ENCODE data around the gene NXPE1.

Gene NXPE1

GRCh38 chr11:114586797-114587196, 27.1 kb upstream of the NXPE1 start:
- Histone ChIP-seq H3K27me3 (ENCODE audit: insufficient read depth, poor library complexity, severe bottlenecking) (no peaks in the 10 kb centered on the region), H3K4me3 (replicated peaks; ENCODE audit: insufficient read depth, low read length) (no peak overlapping the region), H3K27ac (replicated peaks) (no peak overlapping the region)
- TF ChIP-seq, protein P1, sequence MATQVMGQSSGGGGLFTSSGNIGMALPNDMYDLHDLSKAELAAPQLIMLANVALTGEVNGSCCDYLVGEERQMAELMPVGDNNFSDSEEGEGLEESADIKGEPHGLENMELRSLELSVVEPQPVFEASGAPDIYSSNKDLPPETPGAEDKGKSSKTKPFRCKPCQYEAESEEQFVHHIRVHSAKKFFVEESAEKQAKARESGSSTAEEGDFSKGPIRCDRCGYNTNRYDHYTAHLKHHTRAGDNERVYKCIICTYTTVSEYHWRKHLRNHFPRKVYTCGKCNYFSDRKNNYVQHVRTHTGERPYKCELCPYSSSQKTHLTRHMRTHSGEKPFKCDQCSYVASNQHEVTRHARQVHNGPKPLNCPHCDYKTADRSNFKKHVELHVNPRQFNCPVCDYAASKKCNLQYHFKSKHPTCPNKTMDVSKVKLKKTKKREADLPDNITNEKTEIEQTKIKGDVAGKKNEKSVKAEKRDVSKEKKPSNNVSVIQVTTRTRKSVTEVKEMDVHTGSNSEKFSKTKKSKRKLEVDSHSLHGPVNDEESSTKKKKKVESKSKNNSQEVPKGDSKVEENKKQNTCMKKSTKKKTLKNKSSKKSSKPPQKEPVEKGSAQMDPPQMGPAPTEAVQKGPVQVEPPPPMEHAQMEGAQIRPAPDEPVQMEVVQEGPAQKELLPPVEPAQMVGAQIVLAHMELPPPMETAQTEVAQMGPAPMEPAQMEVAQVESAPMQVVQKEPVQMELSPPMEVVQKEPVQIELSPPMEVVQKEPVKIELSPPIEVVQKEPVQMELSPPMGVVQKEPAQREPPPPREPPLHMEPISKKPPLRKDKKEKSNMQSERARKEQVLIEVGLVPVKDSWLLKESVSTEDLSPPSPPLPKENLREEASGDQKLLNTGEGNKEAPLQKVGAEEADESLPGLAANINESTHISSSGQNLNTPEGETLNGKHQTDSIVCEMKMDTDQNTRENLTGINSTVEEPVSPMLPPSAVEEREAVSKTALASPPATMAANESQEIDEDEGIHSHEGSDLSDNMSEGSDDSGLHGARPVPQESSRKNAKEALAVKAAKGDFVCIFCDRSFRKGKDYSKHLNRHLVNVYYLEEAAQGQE (IDR thresholded peaks at IDR 0.05; ENCODE audit: insufficient replicate concordance, low read depth) = no peak
- TF ChIP-seq CTCF (IDR thresholded peaks at IDR 0.05; ENCODE audit: insufficient read depth, low read length) (no peak), GABPA (IDR thresholded peaks at IDR 0.05; ENCODE audit: low read depth) (no peak), SPI1 (IDR thresholded peaks at IDR 0.05; ENCODE audit: borderline replicate concordance, low read depth) (no peak), POLR2AphosphoS5 (IDR thresholded peaks at IDR 0.05; ENCODE audit: low read depth) (no peak)
- DNase-seq (ENCODE audit: low read depth in 1 of 2, low spot score in 1 of 2) = no peak

DNA sequence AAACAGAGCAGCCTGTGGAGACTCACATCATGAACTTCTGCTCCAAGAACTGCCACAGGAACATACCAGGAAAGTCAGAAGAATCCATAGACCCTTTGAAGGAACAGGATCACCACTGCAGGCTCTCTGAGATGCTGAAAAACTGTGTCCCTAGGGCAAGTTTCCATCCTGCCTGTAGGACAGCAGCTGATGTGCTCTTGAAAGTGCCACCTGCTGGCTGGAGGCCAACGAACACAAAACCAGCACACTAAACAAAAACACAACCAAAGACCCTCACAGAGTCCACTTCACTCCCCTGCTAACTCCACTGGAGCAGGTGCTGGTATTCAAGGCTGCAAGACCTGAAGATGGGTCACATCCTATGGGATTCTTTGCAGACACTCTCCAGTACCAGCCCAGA, 12.0 kb upstream of the NXPE1 start:
- Histone ChIP-seq H3K27ac (replicated peaks) (no peak overlapping the region), H3K27me3 (ENCODE audit: insufficient read depth, poor library complexity, severe bottlenecking) (peaks cover 3% of the 10 kb centered on the region), H3K4me3 (replicated peaks; ENCODE audit: insufficient read depth, low read length) (no peak overlapping the region)
- TF ChIP-seq CTCF (IDR thresholded peaks at IDR 0.05; ENCODE audit: insufficient read depth, low read length) (no peak), GABPA (IDR thresholded peaks at IDR 0.05; ENCODE audit: low read depth) (no peak), SPI1 (IDR thresholded peaks at IDR 0.05; ENCODE audit: borderline replicate concordance, low read depth) (no peak), POLR2AphosphoS5 (IDR thresholded peaks at IDR 0.05; ENCODE audit: low read depth) (no peak)
- TF ChIP-seq, protein P1 (IDR thresholded peaks at IDR 0.05; ENCODE audit: insufficient replicate concordance, low read depth) = no peak
- DNase-seq (ENCODE audit: low read depth in 1 of 2, low spot score in 1 of 2) = no peak

- Histone ChIP-seq H3K4me3 (replicated peaks; ENCODE audit: insufficient read depth, low read length) (no peak overlapping the region), H3K27ac (replicated peaks) (no peak overlapping the region), H3K27me3 (ENCODE audit: insufficient read depth, poor library complexity, severe bottlenecking) (peaks cover 3% of the 10 kb centered on the region)
- DNase-seq (ENCODE audit: low read depth in 1 of 2, low spot score in 1 of 2) = no peak
- TF ChIP-seq GABPA (IDR thresholded peaks at IDR 0.05; ENCODE audit: low read depth) = no peak
- no peak for TF ChIP-seq CTCF (IDR thresholded peaks at IDR 0.05; ENCODE audit: insufficient read depth, low read length)
- TF ChIP-seq, protein P1 (IDR thresholded peaks at IDR 0.05; ENCODE audit: insufficient replicate concordance, low read depth) = no peak
- no peak for TF ChIP-seq SPI1 (IDR thresholded peaks at IDR 0.05; ENCODE audit: borderline replicate concordance, low read depth)
- no peak for TF ChIP-seq POLR2AphosphoS5 (IDR thresholded peaks at IDR 0.05; ENCODE audit: low read depth)
These were observed 10.1 kb upstream of the NXPE1 start for GRCh38 chr11:114569801-114570200.

Measured in HL-60 (cell line).